ENCODE results near the gene TNNC2. TPM values are rescaled to one million over a fixed set of nuclear protein-coding genes. Genes with fewer than 3 reads are reported as not detected.

Gene TNNC2
- total RNA-seq, 1 donor from 2014 or later: 1.2 TPM

- Mint-ChIP-seq H3K9me3 (ENCODE audit: unreplicated experiment) (no peaks in the 10 kb centered on the region), H3K27ac (ENCODE audit: unreplicated experiment) (peak overlapping the region; percentile 58), H3K4me1 (ENCODE audit: unreplicated experiment) (peaks cover 33% of the 10 kb centered on the region), H3K36me3 (ENCODE audit: unreplicated experiment) (no peaks in the 10 kb centered on the region), H3K27me3 (ENCODE audit: unreplicated experiment) (no peaks in the 10 kb centered on the region), H3K4me3 (ENCODE audit: unreplicated experiment) (no peak overlapping the region)
- no peak for TF ChIP-seq CTCF (IDR thresholded peaks at IDR 0.05)
- DNase-seq (ENCODE audit: extremely low spot score, unreplicated experiment): no peak
Measured at GRCh38 chr20:45818239-45818638, 8.9 kb downstream of the TNNC2 start.

GRCh38 chr20:45817376-45818194 is 9.5 kb downstream of the TNNC2 start:
- no peak overlapping the region for H3K4me3 Mint-ChIP-seq (ENCODE audit: unreplicated experiment)
- no peak for TF ChIP-seq CTCF (IDR thresholded peaks at IDR 0.05)
- no peak for DNase-seq (ENCODE audit: extremely low spot score, unreplicated experiment)
- peaks cover 40% of the 10 kb centered on the region for H3K4me1 Mint-ChIP-seq (ENCODE audit: unreplicated experiment)
- H3K27me3 Mint-ChIP-seq (ENCODE audit: unreplicated experiment): no peaks in the 10 kb centered on the region
- H3K9me3 Mint-ChIP-seq (ENCODE audit: unreplicated experiment): no peaks in the 10 kb centered on the region
- H3K36me3 Mint-ChIP-seq (ENCODE audit: unreplicated experiment): no peaks in the 10 kb centered on the region
- peak overlapping the region; percentile 58 for H3K27ac Mint-ChIP-seq (ENCODE audit: unreplicated experiment)

- Mint-ChIP-seq H3K27ac (ENCODE audit: unreplicated experiment) (peak overlapping the region; percentile 58), H3K4me3 (ENCODE audit: unreplicated experiment) (no peak overlapping the region), H3K27me3 (ENCODE audit: unreplicated experiment) (no peaks in the 10 kb centered on the region), H3K4me1 (ENCODE audit: unreplicated experiment) (peaks cover 41% of the 10 kb centered on the region), H3K9me3 (ENCODE audit: unreplicated experiment) (no peaks in the 10 kb centered on the region), H3K36me3 (ENCODE audit: unreplicated experiment) (no peaks in the 10 kb centered on the region)
- DNase-seq (ENCODE audit: extremely low spot score, unreplicated experiment): no peak
- no peak for TF ChIP-seq CTCF (IDR thresholded peaks at IDR 0.05)
Measured at GRCh38 chr20:45816951-45817350, 10.2 kb downstream of the TNNC2 start.

- H3K27me3 Mint-ChIP-seq (ENCODE audit: unreplicated experiment): no peaks in the 10 kb centered on the region
- H3K9me3 Mint-ChIP-seq (ENCODE audit: unreplicated experiment): no peaks in the 10 kb centered on the region
- H3K4me3 Mint-ChIP-seq (ENCODE audit: unreplicated experiment): no peak overlapping the region
- peaks cover 42% of the 10 kb centered on the region for H3K4me1 Mint-ChIP-seq (ENCODE audit: unreplicated experiment)
- no peak for DNase-seq (ENCODE audit: extremely low spot score, unreplicated experiment)
- TF ChIP-seq CTCF (IDR thresholded peaks at IDR 0.05): no peak
- no peak overlapping the region for H3K27ac Mint-ChIP-seq (ENCODE audit: unreplicated experiment)
- H3K36me3 Mint-ChIP-seq (ENCODE audit: unreplicated experiment): peaks cover 17% of the 10 kb centered on the region
Measured at GRCh38 chr20:45814314-45814713, 12.8 kb downstream of the TNNC2 start.

- peak overlapping the region; percentile 80 for H3K4me3 Mint-ChIP-seq (ENCODE audit: unreplicated experiment)
- peaks cover 23% of the 10 kb centered on the region for H3K36me3 Mint-ChIP-seq (ENCODE audit: unreplicated experiment)
- no peaks in the 10 kb centered on the region for H3K9me3 Mint-ChIP-seq (ENCODE audit: unreplicated experiment)
- no peak overlapping the region for H3K27ac Mint-ChIP-seq (ENCODE audit: unreplicated experiment)
- no peak for DNase-seq (ENCODE audit: extremely low spot score, unreplicated experiment)
- H3K4me1 Mint-ChIP-seq (ENCODE audit: unreplicated experiment): peaks cover 41% of the 10 kb centered on the region
- TF ChIP-seq CTCF (IDR thresholded peaks at IDR 0.05): no peak
- H3K27me3 Mint-ChIP-seq (ENCODE audit: unreplicated experiment): no peaks in the 10 kb centered on the region
Measured at GRCh38 chr20:45813489-45813888, 13.6 kb downstream of the TNNC2 start.

Data from osteocyte (in vitro differentiated cells).